HCT116 (cell line): ENCODE data around the gene SDCBP2. TPM values are rescaled to one million over a fixed set of nuclear protein-coding genes. Genes with fewer than 3 reads are reported as not detected.

ENCODE experiments used
- ATAC-seq: fragments of 200-7000 bp; cut with Tn5 transposase; 2 replicates; pipeline ENCODE4 v1.9.1; 2020; ENCODE audit warnings: mild to moderate bottlenecking, moderate library complexity
- BruUV-seq: library from RNA; stranded (reverse); fragments of 400-500 nt; replicated peaks from 2 replicates; lab custom pipeline; 2021; lab: Mats Ljungman, UMichigan
- CTCF ChIA-PET: fragments of 300-600 bp; sonication (Branson Sonifier 250); formaldehyde crosslinking; loops from one replicate; lab custom pipeline; 2021; ENCODE audit warnings: antibody characterized with exemption; lab: Charles Lee
- POLR2A ChIA-PET: fragments of 300-600, 350-600 bp; sonication (Branson Sonifier 250); formaldehyde crosslinking; loops from one replicate; lab custom pipeline; 2021; ENCODE audit warnings: antibody characterized with exemption; lab: Charles Lee
- RAD21 ChIA-PET, 2 experiments: fragments of 300-600 bp; sonication (Branson Sonifier 250); formaldehyde crosslinking; loops; one replicate each; lab custom pipeline; 2023; ENCODE audit warnings: low total read pairs in 2 of 2; ENCODE audit not compliant: uncharacterized antibody in 2 of 2, unreplicated experiment in 2 of 2, low non-redundant PET in 1 of 2; lab: Charles Lee
- DNase-seq: peaks from one replicate; pipeline ENCODE4 v3.0.0-alpha.2; 2010; ENCODE audit warnings: low read depth, low spot score
- H2AFZ ChIP-seq: fragments of 200-600 bp; shearing (Covaris generic), sonication (generic); 2 replicates; pipeline ENCODE4 v1.6.1; 2017; ENCODE audit warnings: low read depth, mixed run types, mixed read lengths, antibody characterized with exemption, low read length; ENCODE audit not compliant: poor library complexity, severe bottlenecking
- H3K27ac ChIP-seq: 2 replicates; pipeline ENCODE4 v1.5.1; 2012; ENCODE audit warnings: low read depth, low read length
- H3K27me3 ChIP-seq: fragments of 200-600 bp; sonication (generic); 2 replicates; pipeline ENCODE4 v1.6.1; 2016; ENCODE audit warnings: mixed run types, low read length, mixed read lengths; ENCODE audit not compliant: insufficient read depth
- H3K36me3 ChIP-seq, 2 experiments: fragments of 200-500 bp in 1 of 2; fragments of 200-600 bp in 1 of 2; sonication (Bioruptor generic) in 1 of 2; sonication (generic) in 1 of 2; 2 replicates each; pipeline versions ENCODE4 v1.5.1 to v1.6.1; 2014 to 2016; ENCODE audit warnings: low read length in 2 of 2, inconsistent platforms in 1 of 2, mixed read lengths in 1 of 2, mixed run types in 1 of 2; ENCODE audit not compliant: insufficient read depth in 2 of 2, control insufficient read depth in 1 of 2
- H3K4me1 ChIP-seq, 2 experiments: fragments of 200-600 bp in 1 of 2; sonication (generic) in 1 of 2; 2 replicates each; pipeline versions ENCODE4 v1.5.1 to v1.6.1; 2012 to 2017; ENCODE audit warnings: low read length in 2 of 2, inconsistent platforms in 1 of 2, mild to moderate bottlenecking in 1 of 2, mixed read lengths in 1 of 2, mixed run types in 1 of 2, moderate library complexity in 1 of 2; ENCODE audit not compliant: insufficient read depth in 2 of 2, control insufficient read depth in 1 of 2
- H3K4me2 ChIP-seq: fragments of 200-600 bp; sonication (generic); 2 replicates; pipeline ENCODE4 v1.6.1; 2017; ENCODE audit warnings: mixed run types, low read length, mixed read lengths
- H3K4me3 ChIP-seq, 2 experiments: fragments of 200-600 bp in 1 of 2; sonication (generic) in 1 of 2; replicated peaks in 1 of 2; 2 replicates each; pipeline ENCODE4 v1.5.1; 2011 to 2016; ENCODE audit warnings: low read length in 2 of 2, control low read depth in 1 of 2, low read depth in 1 of 2, mild to moderate bottlenecking in 1 of 2, mixed read lengths in 1 of 2, mixed run types in 1 of 2
- H3K79me2 ChIP-seq: fragments of 200-600 bp; sonication (generic); 2 replicates; pipeline ENCODE4 v1.6.1; 2017; ENCODE audit warnings: mild to moderate bottlenecking, mixed run types, low read length, moderate library complexity, mixed read lengths; ENCODE audit not compliant: insufficient read depth
- H3K9ac ChIP-seq: fragments of 200-600 bp; sonication (generic); 2 replicates; pipeline ENCODE4 v1.6.1; 2016; ENCODE audit warnings: low read length, mixed read lengths
- H3K9me2 ChIP-seq: fragments of 200-600 bp; sonication (generic), shearing (Covaris generic); 2 replicates; pipeline ENCODE4 v1.6.1; 2017; ENCODE audit warnings: mixed run types, mild to moderate bottlenecking, moderate library complexity; ENCODE audit not compliant: insufficient read depth
- H3K9me3 ChIP-seq, 2 experiments: fragments of 200-500 bp in 1 of 2; fragments of 200-600 bp in 1 of 2; sonication (Bioruptor generic) in 1 of 2; sonication (generic) in 1 of 2; 2 replicates each; pipeline ENCODE4 v1.6.1; 2014 to 2017; ENCODE audit warnings: low read length in 2 of 2, mixed read lengths in 2 of 2, inconsistent platforms in 1 of 2, low read depth in 1 of 2, mild to moderate bottlenecking in 1 of 2, mixed run types in 1 of 2, moderate library complexity in 1 of 2; ENCODE audit not compliant: control insufficient read depth in 1 of 2, insufficient read depth in 1 of 2
- H4K20me1 ChIP-seq: fragments of 200-600 bp; sonication (generic), shearing (Covaris generic); 2 replicates; pipeline ENCODE4 v1.6.1; 2017; ENCODE audit warnings: mixed run types, mild to moderate bottlenecking, moderate library complexity; ENCODE audit not compliant: insufficient read depth
- SP1 ChIP-seq: IDR thresholded peaks from 2 replicates; pipeline ENCODE4 v1.6.1; 2012; ENCODE audit warnings: low read depth
- intact Hi-C: fragments of 100-400 bp; cut with micrococcal nuclease; formaldehyde crosslinking; loops from 2 replicates; pipeline ENCODE4 v1.10.0; 2022
- total RNA-seq: library from RNA; stranded (reverse); gene quantifications from one replicate; pipeline ENCODE4 v1.2.1, GENCODE V29; 2021; ENCODE audit not compliant: unreplicated experiment
- TF ChIP-seq, protein P1 (sequence below): IDR thresholded peaks from 2 replicates; pipeline ENCODE4 v1.6.1; 2012; ENCODE audit warnings: low read depth
- TF ChIP-seq, protein P2 (sequence below): IDR thresholded peaks from 2 replicates; pipeline ENCODE4 v1.6.1; 2012

The SDCBP2 gene
- total RNA-seq, 1 experiment from 2014 or later, result 3.4 TPM

DNA sequence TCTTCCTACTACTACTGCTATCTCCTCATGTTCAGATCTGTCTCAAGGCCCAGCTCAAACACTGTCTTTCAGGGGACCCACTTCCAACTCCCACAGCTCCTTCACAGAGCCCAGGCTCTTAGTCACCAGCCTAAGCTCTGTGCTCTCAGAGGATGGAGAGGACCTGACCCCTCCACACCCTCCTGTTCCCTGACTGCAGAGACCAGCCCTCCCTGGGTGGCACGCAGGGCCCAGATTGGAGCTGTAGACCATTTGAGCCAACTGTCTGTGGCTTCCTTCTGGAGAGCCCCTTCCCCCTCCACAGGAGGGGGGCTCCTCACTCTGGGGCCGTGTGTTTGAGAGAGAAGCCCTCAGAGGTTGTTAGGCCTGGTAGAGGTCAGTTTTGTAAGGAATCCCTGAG is 53.0 kb downstream of the SDCBP2 start:
- Histone ChIP-seq H3K27ac (no peak overlapping the region), H3K9me3 (no peaks in the 10 kb centered on the region), H3K4me2 (no peak overlapping the region), H2AFZ (no peak overlapping the region), H3K9me2 (no peaks in the 10 kb centered on the region), H3K4me3 (no peak overlapping the region), H3K36me3 (no peaks in the 10 kb centered on the region), H3K9ac (no peak overlapping the region), H4K20me1 (no peaks in the 10 kb centered on the region), H3K79me2 (no peaks in the 10 kb centered on the region), H3K27me3 (no peaks in the 10 kb centered on the region), H3K4me1 (peaks cover 0 to 7% of the 10 kb centered on the region in 2 experiments; a peak in 1 of 4 replicates)
- BruUV-seq, result no TSS peak
- intact Hi-C loops, result no loop called here
- TF ChIP-seq, protein P1, sequence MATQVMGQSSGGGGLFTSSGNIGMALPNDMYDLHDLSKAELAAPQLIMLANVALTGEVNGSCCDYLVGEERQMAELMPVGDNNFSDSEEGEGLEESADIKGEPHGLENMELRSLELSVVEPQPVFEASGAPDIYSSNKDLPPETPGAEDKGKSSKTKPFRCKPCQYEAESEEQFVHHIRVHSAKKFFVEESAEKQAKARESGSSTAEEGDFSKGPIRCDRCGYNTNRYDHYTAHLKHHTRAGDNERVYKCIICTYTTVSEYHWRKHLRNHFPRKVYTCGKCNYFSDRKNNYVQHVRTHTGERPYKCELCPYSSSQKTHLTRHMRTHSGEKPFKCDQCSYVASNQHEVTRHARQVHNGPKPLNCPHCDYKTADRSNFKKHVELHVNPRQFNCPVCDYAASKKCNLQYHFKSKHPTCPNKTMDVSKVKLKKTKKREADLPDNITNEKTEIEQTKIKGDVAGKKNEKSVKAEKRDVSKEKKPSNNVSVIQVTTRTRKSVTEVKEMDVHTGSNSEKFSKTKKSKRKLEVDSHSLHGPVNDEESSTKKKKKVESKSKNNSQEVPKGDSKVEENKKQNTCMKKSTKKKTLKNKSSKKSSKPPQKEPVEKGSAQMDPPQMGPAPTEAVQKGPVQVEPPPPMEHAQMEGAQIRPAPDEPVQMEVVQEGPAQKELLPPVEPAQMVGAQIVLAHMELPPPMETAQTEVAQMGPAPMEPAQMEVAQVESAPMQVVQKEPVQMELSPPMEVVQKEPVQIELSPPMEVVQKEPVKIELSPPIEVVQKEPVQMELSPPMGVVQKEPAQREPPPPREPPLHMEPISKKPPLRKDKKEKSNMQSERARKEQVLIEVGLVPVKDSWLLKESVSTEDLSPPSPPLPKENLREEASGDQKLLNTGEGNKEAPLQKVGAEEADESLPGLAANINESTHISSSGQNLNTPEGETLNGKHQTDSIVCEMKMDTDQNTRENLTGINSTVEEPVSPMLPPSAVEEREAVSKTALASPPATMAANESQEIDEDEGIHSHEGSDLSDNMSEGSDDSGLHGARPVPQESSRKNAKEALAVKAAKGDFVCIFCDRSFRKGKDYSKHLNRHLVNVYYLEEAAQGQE, result no peak
- no peak for TF ChIP-seq SP1
- TF ChIP-seq, protein P2, sequence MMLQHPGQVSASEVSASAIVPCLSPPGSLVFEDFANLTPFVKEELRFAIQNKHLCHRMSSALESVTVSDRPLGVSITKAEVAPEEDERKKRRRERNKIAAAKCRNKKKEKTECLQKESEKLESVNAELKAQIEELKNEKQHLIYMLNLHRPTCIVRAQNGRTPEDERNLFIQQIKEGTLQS, result no peak
- ATAC-seq (no peak), DNase-seq (no peak)
- CTCF ChIA-PET, result no interaction called here
- POLR2A ChIA-PET, result interaction anchor here (1.2 kb wide), 1 partner anchor 10 kb away, joined by 3 read pairs; the partner anchor contains the start of gene SNPH
- RAD21 ChIA-PET, result no interaction called here
